ENCODE data around the gene HIPK2. TPM values are rescaled to one million over a fixed set of nuclear protein-coding genes. Genes with fewer than 3 reads are reported as not detected.

Gene HIPK2
- polyA plus RNA-seq, 1 donor (not counting 4 experiments of a cell fraction or from before 2014, with no cell fraction given), result 5.8 TPM

DNA sequence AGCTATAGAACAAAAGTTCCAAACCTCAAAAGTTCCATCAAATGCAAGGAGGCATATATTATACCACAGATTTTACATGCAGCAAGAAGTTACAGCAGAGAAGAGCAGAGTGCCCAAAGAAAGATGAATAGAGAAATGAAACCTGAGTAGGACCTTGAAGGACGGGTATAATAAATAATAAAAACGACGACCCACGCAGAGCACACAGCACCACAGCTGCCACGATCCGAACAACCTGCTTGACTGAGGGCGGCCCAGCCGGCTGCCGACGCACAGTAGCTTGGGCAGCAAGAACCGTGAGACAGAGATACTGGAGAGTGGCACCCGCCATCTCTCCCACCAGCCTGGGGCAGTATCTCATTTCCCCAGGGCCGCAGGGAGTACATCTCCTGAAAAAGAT, 79.0 kb downstream of the HIPK2 start:
- Histone ChIP-seq H3K36me3 (ENCODE audit: control insufficient read depth in 2 of 2, extremely low read depth in 1 of 2, insufficient read depth in 2 of 2, low read length in 2 of 2) (peaks cover 7 to 14% of the 10 kb centered on the region in 2 experiments), H3K9ac (ENCODE audit: control insufficient read depth, extremely low read depth, insufficient read depth, low read length) (no peak overlapping the region), H3K4me2 (ENCODE audit: control insufficient read depth, extremely low read depth, insufficient read depth, low read depth, low read length) (no peak overlapping the region), H3K4me1 (ENCODE audit: control insufficient read depth, extremely low read depth, insufficient read depth, low read length) (peaks cover 2% of the 10 kb centered on the region), H2AFZ (ENCODE audit: control insufficient read depth, low read length) (no peak overlapping the region), H4K20me1 (ENCODE audit: control insufficient read depth, extremely low read depth, insufficient read depth, low read length) (no peaks in the 10 kb centered on the region), H3K27ac (ENCODE audit: control insufficient read depth, insufficient read depth, low read length) (no peak overlapping the region), H3K9me1 (ENCODE audit: control insufficient read depth, extremely low read depth, insufficient read depth, low read length) (no peaks in the 10 kb centered on the region), H3K4me3 (ENCODE audit: control insufficient read depth in 2 of 3, extremely low read depth in 1 of 3, insufficient read depth in 2 of 3, low read depth in 1 of 3, low read length in 3 of 3) (no peak overlapping the region), H3K9me3 (ENCODE audit: control insufficient read depth, low read depth, low read length) (no peaks in the 10 kb centered on the region), H3K27me3 (ENCODE audit: control insufficient read depth, extremely low read depth, insufficient read depth, low read length) (no peaks in the 10 kb centered on the region), H3K79me2 (ENCODE audit: control insufficient read depth, insufficient read depth, low read length) (peaks cover 5% of the 10 kb centered on the region)
- no peak for DNase-seq (ENCODE audit: low read depth, low spot score)
- TF ChIP-seq, protein P1, sequence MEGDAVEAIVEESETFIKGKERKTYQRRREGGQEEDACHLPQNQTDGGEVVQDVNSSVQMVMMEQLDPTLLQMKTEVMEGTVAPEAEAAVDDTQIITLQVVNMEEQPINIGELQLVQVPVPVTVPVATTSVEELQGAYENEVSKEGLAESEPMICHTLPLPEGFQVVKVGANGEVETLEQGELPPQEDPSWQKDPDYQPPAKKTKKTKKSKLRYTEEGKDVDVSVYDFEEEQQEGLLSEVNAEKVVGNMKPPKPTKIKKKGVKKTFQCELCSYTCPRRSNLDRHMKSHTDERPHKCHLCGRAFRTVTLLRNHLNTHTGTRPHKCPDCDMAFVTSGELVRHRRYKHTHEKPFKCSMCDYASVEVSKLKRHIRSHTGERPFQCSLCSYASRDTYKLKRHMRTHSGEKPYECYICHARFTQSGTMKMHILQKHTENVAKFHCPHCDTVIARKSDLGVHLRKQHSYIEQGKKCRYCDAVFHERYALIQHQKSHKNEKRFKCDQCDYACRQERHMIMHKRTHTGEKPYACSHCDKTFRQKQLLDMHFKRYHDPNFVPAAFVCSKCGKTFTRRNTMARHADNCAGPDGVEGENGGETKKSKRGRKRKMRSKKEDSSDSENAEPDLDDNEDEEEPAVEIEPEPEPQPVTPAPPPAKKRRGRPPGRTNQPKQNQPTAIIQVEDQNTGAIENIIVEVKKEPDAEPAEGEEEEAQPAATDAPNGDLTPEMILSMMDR (optimal IDR thresholded peaks at IDR 0.05 in 1 of 3, IDR thresholded peaks at IDR 0.05 in 1 of 3, conservative IDR thresholded peaks at IDR 0.05 in 1 of 3; ENCODE audit: extremely low read depth in 1 of 3, insufficient read depth in 2 of 3, low read length in 3 of 3), result no peak
- no peak for TF ChIP-seq EZH2 (IDR thresholded peaks at IDR 0.05; ENCODE audit: low read length)
- no peak for FAIRE-seq
- dilution Hi-C loops (cut with MboI; ENCODE audit: extremely low pct_ligation_motif_present, low sequenced_read_pairs), result no loop called here

DNA sequence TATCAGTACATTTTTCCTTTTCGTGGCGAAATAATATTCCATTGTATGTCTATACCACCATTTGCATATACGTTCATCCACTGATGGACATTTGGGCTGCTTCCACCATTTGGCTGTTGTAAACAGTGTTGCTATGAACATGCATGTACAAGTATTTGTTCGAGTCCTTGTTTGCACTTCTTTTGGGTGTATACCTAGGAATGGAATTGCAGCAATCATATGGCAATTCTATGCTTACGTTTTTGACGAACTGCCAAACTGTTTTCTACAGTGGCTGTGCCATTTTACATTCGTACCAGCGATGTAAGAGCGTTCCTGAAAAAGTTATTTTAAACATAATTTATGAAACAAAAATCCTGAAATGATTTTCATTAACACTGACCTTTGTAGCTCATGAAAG, 79.5 kb downstream of the HIPK2 start:
- Histone ChIP-seq H4K20me1 (ENCODE audit: control insufficient read depth, extremely low read depth, insufficient read depth, low read length) (no peaks in the 10 kb centered on the region), H3K9me3 (ENCODE audit: control insufficient read depth, low read depth, low read length) (no peaks in the 10 kb centered on the region), H2AFZ (ENCODE audit: control insufficient read depth, low read length) (no peak overlapping the region), H3K9me1 (ENCODE audit: control insufficient read depth, extremely low read depth, insufficient read depth, low read length) (no peaks in the 10 kb centered on the region), H3K4me2 (ENCODE audit: control insufficient read depth, extremely low read depth, insufficient read depth, low read depth, low read length) (no peak overlapping the region), H3K79me2 (ENCODE audit: control insufficient read depth, insufficient read depth, low read length) (peaks cover 5% of the 10 kb centered on the region), H3K27me3 (ENCODE audit: control insufficient read depth, extremely low read depth, insufficient read depth, low read length) (no peaks in the 10 kb centered on the region), H3K9ac (ENCODE audit: control insufficient read depth, extremely low read depth, insufficient read depth, low read length) (no peak overlapping the region), H3K27ac (ENCODE audit: control insufficient read depth, insufficient read depth, low read length) (no peak overlapping the region), H3K4me3 (ENCODE audit: control insufficient read depth in 2 of 3, extremely low read depth in 1 of 3, insufficient read depth in 2 of 3, low read depth in 1 of 3, low read length in 3 of 3) (no peak overlapping the region), H3K4me1 (ENCODE audit: control insufficient read depth, extremely low read depth, insufficient read depth, low read length) (peaks cover 2% of the 10 kb centered on the region), H3K36me3 (ENCODE audit: control insufficient read depth in 2 of 2, extremely low read depth in 1 of 2, insufficient read depth in 2 of 2, low read length in 2 of 2) (peaks cover 7 to 14% of the 10 kb centered on the region in 2 experiments)
- no peak for TF ChIP-seq EZH2 (IDR thresholded peaks at IDR 0.05; ENCODE audit: low read length)
- TF ChIP-seq, protein P1 (optimal IDR thresholded peaks at IDR 0.05 in 1 of 3, IDR thresholded peaks at IDR 0.05 in 1 of 3, conservative IDR thresholded peaks at IDR 0.05 in 1 of 3; ENCODE audit: extremely low read depth in 1 of 3, insufficient read depth in 2 of 3, low read length in 3 of 3), result no peak
- no peak for FAIRE-seq
- DNase-seq (ENCODE audit: low read depth, low spot score), result no peak
- dilution Hi-C loops (cut with MboI; ENCODE audit: extremely low pct_ligation_motif_present, low sequenced_read_pairs), result no loop called here
